Measurements from ENCODE around the gene ACTR3.

The ACTR3 gene

GRCh38 chr2:113869253-113869652 is 20.6 kb upstream of the ACTR3 start:
- TF ChIP-seq MYC (IDR thresholded peaks at IDR 0.05; ENCODE audit: low read depth, low read length) (no peak), MAX (IDR thresholded peaks at IDR 0.05; ENCODE audit: low read depth, low read length) (no peak), POLR2A (IDR thresholded peaks at IDR 0.05; ENCODE audit: extremely low read depth, insufficient read length) (no peak)
- TF ChIP-seq, protein P1, sequence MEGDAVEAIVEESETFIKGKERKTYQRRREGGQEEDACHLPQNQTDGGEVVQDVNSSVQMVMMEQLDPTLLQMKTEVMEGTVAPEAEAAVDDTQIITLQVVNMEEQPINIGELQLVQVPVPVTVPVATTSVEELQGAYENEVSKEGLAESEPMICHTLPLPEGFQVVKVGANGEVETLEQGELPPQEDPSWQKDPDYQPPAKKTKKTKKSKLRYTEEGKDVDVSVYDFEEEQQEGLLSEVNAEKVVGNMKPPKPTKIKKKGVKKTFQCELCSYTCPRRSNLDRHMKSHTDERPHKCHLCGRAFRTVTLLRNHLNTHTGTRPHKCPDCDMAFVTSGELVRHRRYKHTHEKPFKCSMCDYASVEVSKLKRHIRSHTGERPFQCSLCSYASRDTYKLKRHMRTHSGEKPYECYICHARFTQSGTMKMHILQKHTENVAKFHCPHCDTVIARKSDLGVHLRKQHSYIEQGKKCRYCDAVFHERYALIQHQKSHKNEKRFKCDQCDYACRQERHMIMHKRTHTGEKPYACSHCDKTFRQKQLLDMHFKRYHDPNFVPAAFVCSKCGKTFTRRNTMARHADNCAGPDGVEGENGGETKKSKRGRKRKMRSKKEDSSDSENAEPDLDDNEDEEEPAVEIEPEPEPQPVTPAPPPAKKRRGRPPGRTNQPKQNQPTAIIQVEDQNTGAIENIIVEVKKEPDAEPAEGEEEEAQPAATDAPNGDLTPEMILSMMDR (IDR thresholded peaks at IDR 0.05; ENCODE audit: low read depth, low read length): no peak
- H3K4me3 ChIP-seq (ENCODE audit: low read depth, low read length): no peak overlapping the region
- DNase-seq (ENCODE audit: low read depth): no peak

DNA sequence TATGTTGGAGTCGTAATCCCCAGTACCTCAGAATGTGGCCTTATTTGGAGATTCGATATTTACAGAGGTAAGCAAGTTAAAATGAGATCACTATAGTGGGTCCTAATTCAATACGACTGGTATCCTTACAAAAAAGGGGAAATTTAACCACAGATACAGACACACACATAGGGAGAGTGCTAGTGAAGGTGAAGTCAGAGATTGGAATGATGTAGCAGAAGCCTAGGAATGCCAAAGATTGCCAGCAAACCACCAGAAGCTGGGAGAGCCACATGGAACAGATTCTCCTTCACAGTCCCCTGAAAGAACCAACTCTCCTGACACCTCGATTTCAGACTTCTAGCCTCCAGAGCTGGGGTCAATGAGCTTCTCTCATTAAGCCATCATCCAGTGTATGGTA is 17.7 kb upstream of the ACTR3 start:
- TF ChIP-seq MYC (IDR thresholded peaks at IDR 0.05; ENCODE audit: low read depth, low read length) (no peak), MAX (IDR thresholded peaks at IDR 0.05; ENCODE audit: low read depth, low read length) (no peak), POLR2A (IDR thresholded peaks at IDR 0.05; ENCODE audit: extremely low read depth, insufficient read length) (no peak)
- TF ChIP-seq, protein P1 (IDR thresholded peaks at IDR 0.05; ENCODE audit: low read depth, low read length): no peak
- H3K4me3 ChIP-seq (ENCODE audit: low read depth, low read length): no peak overlapping the region
- no peak for DNase-seq (ENCODE audit: low read depth)

- no peak overlapping the region for H3K4me3 ChIP-seq (ENCODE audit: low read depth, low read length)
- DNase-seq (ENCODE audit: low read depth): no peak
- TF ChIP-seq, protein P1 (IDR thresholded peaks at IDR 0.05; ENCODE audit: low read depth, low read length): no peak
- TF ChIP-seq MYC (IDR thresholded peaks at IDR 0.05; ENCODE audit: low read depth, low read length) (no peak), POLR2A (IDR thresholded peaks at IDR 0.05; ENCODE audit: extremely low read depth, insufficient read length) (no peak), MAX (IDR thresholded peaks at IDR 0.05; ENCODE audit: low read depth, low read length) (no peak)
Measured at GRCh38 chr2:113873867-113874266, 16.0 kb upstream of the ACTR3 start.

DNA sequence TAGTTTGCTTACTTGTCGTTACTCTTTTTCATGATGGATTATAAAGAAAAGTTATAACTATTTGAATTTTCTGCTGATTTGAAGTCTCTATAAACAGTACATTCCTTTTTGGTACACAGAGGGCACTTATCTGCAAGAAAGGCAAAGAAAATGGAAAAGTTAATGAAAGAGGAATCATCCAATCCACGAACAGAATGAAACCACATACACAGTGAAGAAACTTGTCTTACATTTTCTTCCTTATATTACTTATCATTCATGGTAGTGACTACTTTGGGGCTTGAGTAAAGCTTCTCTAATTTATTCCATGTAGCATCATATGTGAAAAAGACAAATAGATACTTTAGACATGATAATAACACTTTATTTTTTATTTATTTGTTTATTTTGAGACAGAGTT is 14.8 kb upstream of the ACTR3 start:
- no peak for TF ChIP-seq MYC (IDR thresholded peaks at IDR 0.05; ENCODE audit: low read depth, low read length)
- TF ChIP-seq, protein P1 (IDR thresholded peaks at IDR 0.05; ENCODE audit: low read depth, low read length): no peak
- no peak for TF ChIP-seq POLR2A (IDR thresholded peaks at IDR 0.05; ENCODE audit: extremely low read depth, insufficient read length)
- TF ChIP-seq MAX (IDR thresholded peaks at IDR 0.05; ENCODE audit: low read depth, low read length): no peak
- DNase-seq (ENCODE audit: low read depth): no peak
- no peak overlapping the region for H3K4me3 ChIP-seq (ENCODE audit: low read depth, low read length)

DNA sequence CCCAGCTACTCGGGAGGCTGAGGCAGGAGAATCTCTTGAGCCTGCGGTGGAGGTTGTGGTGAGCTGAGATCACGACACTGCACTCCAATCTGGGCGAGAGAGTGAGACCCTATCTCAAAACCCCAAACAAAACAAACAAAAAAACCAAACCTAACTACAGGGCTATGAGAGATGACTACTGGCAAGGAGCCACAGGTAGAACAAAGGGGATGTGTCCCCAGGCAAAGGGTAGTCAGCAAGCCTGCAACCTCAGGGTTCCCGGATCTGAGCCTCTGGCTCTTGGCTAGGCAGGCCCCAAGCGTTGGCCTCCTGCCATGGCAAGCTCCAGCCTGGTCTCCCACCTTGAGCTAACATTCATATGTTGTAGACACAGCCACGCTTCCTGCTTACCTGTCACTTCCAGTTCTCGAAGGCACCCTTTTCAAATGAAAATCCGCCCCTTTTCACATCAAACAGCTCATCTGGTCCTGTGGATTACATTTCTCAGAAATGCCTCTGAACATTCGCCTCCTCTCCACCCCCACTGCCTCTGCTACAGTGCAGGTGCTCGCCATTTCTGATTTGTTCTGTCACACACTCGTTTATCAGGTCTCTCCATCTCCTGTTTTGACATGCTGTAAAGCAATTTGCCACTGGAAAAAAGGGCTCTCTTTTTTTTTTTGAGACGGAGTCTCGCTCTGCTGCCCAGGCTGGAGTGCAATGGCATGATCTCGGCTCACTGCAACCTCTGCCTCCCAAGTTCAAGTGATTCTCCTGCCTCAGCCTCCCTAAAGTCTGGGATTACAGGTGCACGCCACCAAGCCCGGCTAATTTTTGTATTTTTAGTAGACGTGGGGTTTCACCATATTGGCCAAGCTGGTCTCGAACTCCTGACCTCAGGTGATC is 13.1 kb upstream of the ACTR3 start:
- TF ChIP-seq MYC (IDR thresholded peaks at IDR 0.05; ENCODE audit: low read depth, low read length) (no peak), MAX (IDR thresholded peaks at IDR 0.05; ENCODE audit: low read depth, low read length) (no peak), POLR2A (IDR thresholded peaks at IDR 0.05; ENCODE audit: extremely low read depth, insufficient read length) (no peak)
- TF ChIP-seq, protein P1 (IDR thresholded peaks at IDR 0.05; ENCODE audit: low read depth, low read length): no peak
- H3K4me3 ChIP-seq (ENCODE audit: low read depth, low read length): no peak overlapping the region
- no peak for DNase-seq (ENCODE audit: low read depth)
